Bronchial epithelial cell (primary cell): Measurements from ENCODE around the gene RPE65. TPM values are rescaled to one million over a fixed set of nuclear protein-coding genes. Genes with fewer than 3 reads are reported as not detected.
A peak's percentile ranks its signal among the peaks of the same experiment; 100 is the strongest.

ENCODE experiments used
- DNase-seq: peaks from one replicate; pipeline ENCODE4 v3.0.0-alpha.2; 2010; ENCODE audit warnings: low read depth
- FAIRE-seq: peaks from 2 replicates; lab custom pipeline; 2011; peaks lifted over from hg19 to GRCh38; lab: Jason Lieb, UNC
- H3K27me3 ChIP-seq: 2 replicates; pipeline ENCODE4 v1.5.1; 2011; ENCODE audit warnings: low read length; ENCODE audit not compliant: control insufficient read depth, insufficient read depth
- H3K36me3 ChIP-seq: 2 replicates; pipeline ENCODE4 v1.5.1; 2011; ENCODE audit warnings: low read length; ENCODE audit not compliant: control insufficient read depth, insufficient read depth
- H3K4me3 ChIP-seq: 2 replicates; pipeline ENCODE4 v1.5.1; 2011; ENCODE audit warnings: mild to moderate bottlenecking, low read depth, low read length, control low read depth
- total RNA-seq: library from RNA; depleted of rRNA; stranded (reverse); fragments of >200 nt; gene quantifications from 2 replicates; pipeline ENCODE4 v1.2.1, GENCODE V29; 2014
- TF ChIP-seq, protein P1 (sequence below): IDR thresholded peaks from 2 replicates; pipeline ENCODE4 v1.5.1; 2011; ENCODE audit warnings: mild to moderate bottlenecking, moderate library complexity, low read length, control low read depth, inconsistent platforms; ENCODE audit not compliant: insufficient read depth, severe bottlenecking

RPE65 gene
- total RNA-seq, result under 0.01 TPM in 1 of 2 replicates, not detected in the other

DNA sequence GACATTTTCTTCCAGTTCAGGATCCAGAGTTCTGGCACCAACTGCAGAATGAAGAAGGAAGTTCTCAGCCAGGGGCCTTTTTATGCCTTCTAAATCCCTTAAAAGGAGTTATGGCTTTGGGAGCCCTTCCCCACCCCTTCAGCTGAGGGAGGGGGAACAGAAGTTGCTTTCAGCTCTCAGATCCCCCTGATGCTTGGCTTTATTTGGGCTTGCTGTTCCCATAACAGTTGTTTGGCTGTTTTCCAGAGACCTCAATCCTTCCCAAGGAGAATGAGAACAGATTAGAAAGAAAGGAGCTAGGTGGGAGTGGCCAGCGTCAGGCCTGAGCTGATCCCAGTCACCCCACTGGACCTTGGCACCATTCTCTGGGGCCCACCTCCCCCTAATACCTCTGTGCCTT is at the start of gene RPE65:
Gene RPE65, minus strand, starts transcription at position 54 of the 400 bp plus-strand sequence. Its CDS starts 49 bp downstream, at position 5.
- Histone ChIP-seq H3K4me3 (no peak within 1 kb of the TSS), H3K27me3 (no peaks in the 10 kb centered on the region), H3K36me3 (no peaks in the 10 kb centered on the region)
- TF ChIP-seq, protein P1, sequence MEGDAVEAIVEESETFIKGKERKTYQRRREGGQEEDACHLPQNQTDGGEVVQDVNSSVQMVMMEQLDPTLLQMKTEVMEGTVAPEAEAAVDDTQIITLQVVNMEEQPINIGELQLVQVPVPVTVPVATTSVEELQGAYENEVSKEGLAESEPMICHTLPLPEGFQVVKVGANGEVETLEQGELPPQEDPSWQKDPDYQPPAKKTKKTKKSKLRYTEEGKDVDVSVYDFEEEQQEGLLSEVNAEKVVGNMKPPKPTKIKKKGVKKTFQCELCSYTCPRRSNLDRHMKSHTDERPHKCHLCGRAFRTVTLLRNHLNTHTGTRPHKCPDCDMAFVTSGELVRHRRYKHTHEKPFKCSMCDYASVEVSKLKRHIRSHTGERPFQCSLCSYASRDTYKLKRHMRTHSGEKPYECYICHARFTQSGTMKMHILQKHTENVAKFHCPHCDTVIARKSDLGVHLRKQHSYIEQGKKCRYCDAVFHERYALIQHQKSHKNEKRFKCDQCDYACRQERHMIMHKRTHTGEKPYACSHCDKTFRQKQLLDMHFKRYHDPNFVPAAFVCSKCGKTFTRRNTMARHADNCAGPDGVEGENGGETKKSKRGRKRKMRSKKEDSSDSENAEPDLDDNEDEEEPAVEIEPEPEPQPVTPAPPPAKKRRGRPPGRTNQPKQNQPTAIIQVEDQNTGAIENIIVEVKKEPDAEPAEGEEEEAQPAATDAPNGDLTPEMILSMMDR, result no peak
- FAIRE-seq (no peak), DNase-seq (no peak)

DNA sequence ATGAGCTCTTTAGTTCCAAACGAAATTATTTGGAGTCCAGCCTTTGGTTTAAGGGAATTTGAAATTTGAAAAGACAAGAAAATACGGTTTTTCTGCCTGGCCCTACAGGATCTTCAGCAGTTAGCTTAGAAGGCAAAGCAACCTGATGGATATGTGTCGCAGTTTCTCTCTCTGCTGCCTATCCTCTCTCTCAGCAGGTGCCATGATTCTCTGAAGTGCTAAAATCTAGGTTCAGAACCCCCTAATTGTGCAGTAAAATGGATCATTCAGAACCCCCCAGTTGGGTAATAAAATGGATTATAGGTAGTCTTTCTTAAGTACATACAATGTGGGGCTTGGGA is 47.6 kb upstream of the RPE65 start:
- TF ChIP-seq, protein P1, result no peak
- FAIRE-seq (no peak), DNase-seq (no peak)
- Histone ChIP-seq H3K36me3 (no peaks in the 10 kb centered on the region), H3K4me3 (peak overlapping the region; percentile 61), H3K27me3 (no peaks in the 10 kb centered on the region)

DNA sequence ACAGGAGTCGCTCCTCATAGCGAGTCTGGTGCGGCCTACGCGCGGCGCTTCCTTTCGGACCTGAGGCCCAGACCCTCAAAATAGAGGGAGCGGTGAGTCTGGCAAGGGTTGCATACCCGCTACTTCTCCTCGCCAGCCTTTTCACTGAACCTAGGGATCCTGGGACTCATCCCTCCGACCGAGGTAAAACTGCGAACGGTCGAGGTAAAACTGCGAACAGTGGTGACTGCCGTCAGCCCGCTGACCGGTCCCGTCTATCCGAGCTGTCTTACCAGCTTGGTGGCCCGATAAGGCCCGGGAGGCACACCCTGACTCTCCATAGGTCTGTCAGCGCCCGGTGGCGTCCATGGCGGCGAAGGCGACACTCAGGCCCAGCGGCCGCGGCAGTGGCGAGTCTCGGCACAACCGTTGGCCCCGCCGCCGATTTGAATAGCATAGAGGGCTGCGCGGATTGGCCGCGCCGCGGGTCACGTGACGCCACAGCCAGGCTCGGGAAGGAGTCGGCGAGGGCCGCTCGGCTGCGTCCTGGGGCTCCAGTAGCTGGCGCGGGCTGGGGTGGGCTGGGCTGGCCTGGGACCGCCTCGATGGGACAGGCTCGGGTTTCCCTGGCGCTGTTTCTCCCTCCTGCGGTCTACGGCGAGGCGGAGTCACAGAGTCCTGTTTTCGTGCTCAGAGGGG is 47.1 kb upstream of the RPE65 start, which contains the start of gene DEPDC1:
Gene DEPDC1, minus strand, starts transcription at position 403 of the 678 bp plus-strand sequence. Its CDS starts 83 bp downstream, at position 320.
- FAIRE-seq, result no peak
- Histone ChIP-seq H3K36me3 (no peaks in the 10 kb centered on the region), H3K4me3 (peak within 1 kb of the TSS; percentile 61), H3K27me3 (no peaks in the 10 kb centered on the region)
- TF ChIP-seq, protein P1, result no peak
- peak; percentile 81 for DNase-seq

DNA sequence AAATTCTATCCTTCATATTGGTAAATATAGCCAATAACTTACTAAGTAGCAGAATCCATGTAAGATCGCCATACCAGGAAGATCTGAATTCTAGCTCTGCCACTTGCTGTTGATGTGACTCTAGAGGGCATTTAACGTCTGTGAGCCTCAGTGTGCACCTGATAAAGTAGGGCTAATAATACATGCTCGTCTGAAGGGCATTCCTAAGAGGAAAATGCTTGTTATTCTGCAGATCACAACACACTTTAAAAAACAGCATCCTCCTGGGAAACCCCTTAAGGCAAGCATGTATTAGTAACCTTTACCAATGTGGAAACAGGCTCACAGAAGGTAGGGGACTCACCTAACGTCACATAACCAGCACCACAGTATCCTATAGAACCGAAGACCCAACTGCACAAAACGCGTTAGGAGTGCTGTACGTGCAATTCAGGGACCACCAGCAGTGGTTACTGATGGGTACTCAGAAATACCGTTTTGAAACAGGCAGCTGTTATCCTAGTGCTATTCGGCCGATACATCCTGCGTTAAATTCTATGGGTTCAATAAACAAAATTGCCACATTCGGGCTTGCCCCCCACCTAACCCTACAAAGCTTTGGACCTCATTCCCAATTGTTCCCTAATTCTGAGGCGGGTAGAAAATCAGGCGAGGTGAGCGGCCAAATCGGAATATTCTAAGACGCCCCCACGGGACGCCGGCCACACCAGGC is 46.4 kb upstream of the RPE65 start:
- Histone ChIP-seq H3K36me3 (no peaks in the 10 kb centered on the region), H3K27me3 (no peaks in the 10 kb centered on the region), H3K4me3 (peak overlapping the region; percentile 61)
- DNase-seq (peak; percentile 17), FAIRE-seq (no peak)
- TF ChIP-seq, protein P1, result no peak

DNA sequence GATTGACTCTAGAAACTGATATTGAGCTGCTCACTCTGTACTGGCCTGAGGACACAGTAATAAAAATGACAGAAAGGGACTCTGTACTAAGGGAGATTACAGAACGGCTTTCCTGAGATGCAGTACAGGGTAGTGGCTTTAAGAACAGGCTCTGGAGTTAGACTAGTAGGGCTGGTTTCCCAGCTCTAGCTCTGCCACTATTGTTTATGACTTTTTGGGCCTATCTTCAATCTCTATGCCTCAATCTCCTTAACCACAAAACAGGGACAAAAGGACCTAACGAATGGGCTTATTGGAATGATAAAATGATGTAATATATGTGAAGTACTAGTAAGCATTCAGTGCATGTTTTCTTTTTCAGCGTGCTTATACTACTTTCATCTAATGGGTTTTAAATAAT is 45.8 kb upstream of the RPE65 start:
- Histone ChIP-seq H3K27me3 (no peaks in the 10 kb centered on the region), H3K36me3 (no peaks in the 10 kb centered on the region), H3K4me3 (no peak overlapping the region)
- TF ChIP-seq, protein P1, result no peak
- FAIRE-seq (no peak), DNase-seq (no peak)
